Anterior cingulate cortex (tissue), 58 donors: ENCODE results near the gene FASN.

Experiments used
- DNase-seq, 58 donors: peaks; one replicate each; lab custom pipeline; 2025; lab: John Stamatoyannopoulos, UW

The FASN gene

GRCh38 chr17:82090549-82091263, 7.3 kb downstream of the FASN start:
- DNase-seq = no peak

GRCh38 chr17:82089723-82090548, 8.1 kb downstream of the FASN start:
- no peak for DNase-seq

DNA sequence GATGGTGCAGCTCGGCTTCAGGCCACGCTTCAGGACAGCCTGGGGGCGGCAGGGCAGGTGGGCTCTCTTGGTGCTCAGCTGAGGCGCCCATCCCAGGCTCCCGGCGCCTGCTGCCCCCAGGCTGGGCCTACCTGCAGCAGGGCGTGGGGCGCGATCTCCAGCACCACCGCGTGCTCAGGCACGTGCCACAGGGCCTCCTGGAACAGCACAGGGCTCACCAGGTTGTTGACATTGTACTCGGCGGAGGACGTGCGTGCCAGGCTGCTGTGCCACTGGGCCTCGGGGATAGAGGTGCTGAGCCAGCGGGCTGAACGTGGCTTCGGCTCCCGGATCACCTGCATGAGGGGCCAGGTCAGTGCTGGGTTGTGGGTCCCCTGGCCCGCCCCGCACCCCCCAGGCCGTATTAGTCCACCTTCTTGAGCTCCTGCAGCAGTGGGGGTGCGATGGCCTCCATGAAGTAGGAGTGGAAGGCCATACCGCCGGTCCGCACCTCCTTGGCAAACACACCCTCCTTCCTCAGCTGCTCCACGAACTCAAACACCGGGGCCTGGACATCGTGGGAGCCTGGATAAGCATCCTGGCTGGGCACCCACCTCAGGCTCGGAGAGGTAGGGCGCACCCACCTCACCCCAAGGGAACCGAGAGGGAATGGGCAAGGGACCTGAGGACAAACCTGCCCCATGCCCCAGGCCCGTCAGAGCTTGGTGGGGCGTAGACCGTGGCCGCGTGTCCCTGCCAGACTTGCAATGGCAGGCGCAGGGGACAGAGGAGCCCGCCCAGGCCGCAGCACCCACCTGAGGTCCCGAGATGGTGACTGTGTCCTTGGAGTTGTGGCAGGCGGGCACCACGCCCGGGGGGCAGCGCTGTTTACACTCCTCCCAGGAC, 9.0 kb downstream of the FASN start:
- DNase-seq = no peak

DNA sequence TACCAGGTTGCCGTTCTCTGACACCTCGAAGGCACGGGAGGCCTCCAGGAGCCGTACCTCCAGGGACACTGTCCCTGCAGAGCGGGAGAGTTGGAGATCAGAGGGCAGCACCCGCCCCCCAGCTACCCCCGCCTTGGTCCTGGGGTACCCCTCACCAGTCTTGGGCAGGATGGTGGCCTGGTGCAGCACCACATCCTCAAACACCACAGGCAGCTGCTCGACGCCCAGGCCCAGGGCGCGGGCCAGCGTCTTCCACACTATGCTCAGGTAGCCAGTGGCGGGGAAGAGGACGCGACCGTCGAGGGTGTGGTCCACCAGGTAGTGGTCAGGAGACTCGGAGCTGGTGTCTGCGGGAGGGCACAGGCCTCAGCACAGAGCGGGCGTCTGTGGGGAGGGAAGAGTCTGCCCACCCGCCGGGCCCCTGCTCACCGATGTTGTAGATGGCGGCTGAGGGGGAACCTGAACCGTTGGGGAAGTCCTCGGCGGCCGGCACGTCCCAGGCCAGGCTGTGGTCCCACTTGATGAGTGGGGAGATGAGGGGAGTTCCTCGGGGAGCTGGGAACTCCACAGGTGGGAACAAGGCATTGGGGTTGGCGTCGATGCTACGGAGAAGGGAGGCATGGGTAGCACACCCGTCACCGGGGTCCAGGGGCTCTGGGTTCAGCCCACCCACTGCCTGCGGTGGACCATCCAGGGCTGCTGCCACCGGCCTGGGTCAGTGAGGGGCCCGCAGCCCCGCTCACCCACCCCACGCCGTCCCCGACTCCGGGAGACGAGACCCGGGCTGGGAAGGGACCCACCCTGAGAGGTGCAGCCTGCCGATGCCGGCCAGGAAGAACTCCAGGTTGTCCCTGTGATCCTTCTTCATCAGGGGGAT, 9.8 kb downstream of the FASN start:
- no peak for DNase-seq

- DNase-seq = no peak
These were observed 10.8 kb downstream of the FASN start for GRCh38 chr17:82086941-82087906.

DNA sequence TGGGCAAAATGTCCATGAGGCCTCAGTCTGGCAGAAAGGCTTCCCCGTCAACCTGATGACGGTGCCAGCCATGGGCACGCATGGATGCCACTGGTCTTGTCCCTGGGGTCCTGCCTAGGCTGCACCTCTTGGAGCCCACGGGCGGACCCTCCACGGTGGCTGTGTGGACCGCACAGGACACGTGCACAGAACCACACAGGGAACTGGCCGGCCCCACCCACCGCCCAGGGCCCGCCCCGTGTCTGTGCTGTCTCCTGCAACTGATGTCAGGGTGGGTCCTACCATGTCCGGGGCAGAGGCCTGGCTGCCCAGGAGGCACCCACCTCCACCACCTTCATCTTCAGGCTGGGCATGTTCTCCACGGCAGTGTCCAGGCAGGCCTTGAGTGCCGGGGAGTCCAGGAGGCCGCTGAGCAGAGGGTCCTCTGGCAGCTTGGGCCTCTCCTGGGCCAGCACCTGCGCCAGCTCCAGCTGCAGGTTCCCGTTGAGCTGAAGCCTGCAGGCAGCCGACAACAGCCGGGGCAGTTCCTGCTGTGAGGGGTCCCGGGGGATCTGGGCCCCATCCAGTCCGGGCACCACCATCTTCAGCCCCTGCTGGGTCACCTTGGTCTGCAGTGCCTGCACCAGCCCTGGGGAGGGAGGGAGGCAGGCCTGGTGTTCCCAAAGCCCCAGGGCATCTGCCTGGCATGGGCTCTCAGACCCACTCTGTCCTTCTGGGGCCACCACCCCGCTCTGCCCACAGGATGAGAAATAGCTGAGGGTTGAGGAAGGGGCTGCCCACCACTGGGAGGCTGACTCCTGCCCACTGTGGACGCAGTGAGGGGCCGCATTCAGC, 11.9 kb downstream of the FASN start:
- no peak for DNase-seq

DNA sequence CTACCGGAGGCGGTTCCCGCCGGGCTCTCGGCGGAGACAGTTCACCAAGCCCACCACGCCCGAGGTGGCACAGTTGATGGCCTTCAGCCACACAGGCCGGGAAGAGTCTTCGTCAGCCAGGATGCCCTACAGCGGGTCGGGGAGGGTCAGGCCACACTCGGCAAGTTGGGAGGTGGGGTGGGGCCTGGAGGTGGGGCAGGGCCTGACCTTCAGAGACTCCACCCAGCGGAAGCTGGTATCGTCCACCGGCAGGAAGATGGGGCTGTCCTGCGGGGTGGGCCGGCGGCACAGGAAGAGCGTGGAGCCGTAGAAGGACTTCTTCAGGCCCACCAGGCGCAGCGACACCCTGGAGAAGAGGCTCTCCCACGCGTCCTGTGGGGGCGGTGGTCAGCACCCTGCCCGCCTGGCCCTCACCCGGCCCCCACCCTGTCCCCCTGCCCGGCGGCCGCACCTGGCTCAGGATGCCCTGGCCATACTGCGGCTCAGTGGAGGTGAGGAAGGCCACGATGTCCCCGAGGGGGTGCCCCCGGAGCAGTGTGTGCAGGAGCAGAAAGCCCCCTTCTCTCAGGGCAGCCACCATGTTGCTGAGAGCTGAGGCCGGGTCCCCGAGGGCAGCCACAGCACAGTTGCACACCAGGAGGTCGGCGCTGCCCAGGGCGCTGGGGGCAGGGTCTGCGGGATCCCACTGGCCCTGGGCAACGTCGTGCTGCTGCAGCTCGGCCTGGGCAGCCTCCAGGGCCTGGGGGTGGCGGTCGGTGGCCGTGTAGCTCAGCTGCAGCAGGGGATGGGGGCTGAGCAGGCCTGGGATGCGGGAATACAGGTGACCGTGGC, 12.8 kb downstream of the FASN start:
- no peak for DNase-seq

- no peak for DNase-seq
These were observed 13.5 kb downstream of the FASN start for GRCh38 chr17:82084373-82085030.

DNA sequence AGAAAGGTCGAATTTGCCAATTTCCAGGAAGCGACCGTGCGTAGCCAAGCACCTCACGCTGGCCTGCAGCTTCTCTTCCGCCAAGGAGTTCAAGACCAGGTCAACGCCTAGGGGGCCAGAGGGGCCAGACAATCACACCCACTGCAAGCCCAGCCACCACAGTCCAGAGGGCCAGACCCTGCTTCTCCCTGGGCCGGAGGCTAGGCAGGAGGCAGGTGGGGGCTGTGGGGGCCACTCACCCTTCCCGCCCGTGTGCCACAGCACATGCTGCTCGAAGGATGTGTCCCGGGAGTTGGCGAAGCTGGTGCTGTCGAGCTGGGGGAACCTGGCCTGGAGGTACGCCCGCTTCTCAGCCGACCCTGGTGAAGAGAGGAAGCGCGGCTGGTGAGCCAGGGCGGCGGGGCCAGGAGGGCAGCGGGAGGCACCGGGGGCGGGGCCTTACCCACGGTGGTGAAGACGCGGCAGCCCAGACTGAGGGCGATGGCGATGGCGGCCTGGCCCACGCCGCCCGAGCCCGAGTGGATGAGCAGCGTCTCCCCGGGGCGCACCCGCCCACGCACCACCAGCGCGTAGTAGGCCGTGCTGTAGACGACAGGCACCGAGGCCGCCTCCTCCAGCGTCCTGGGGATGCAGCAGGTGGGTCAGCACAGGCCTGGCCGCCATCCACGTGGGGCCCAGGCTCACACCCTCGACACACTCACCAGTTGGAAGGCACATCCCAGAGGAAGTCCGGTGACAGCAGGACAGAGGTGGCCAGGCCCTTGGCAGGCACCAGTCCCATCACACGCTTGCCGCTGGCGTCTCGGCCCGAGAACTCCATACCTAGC, 14.3 kb downstream of the FASN start:
- no peak for DNase-seq

DNA sequence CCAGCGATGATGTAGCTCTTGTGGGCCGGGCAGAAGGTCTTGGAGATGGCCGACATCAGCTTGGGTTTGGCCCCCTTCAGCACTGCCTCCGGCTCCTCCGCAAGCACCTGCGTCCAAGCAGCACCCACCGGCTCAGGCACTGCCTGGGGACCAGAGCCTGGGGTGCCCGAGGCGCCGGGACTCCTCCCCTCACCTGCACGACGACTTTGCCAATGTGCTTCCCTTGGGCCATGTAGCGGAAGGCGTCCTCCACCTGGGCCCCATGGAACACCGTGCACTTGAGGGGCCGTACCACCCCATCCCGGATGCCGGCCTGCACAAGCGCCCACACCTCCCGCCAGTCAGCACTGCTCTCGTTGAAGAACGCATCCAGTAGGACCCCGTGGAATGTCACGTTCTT, 15.0 kb downstream of the FASN start:
- DNase-seq = no peak

DNA sequence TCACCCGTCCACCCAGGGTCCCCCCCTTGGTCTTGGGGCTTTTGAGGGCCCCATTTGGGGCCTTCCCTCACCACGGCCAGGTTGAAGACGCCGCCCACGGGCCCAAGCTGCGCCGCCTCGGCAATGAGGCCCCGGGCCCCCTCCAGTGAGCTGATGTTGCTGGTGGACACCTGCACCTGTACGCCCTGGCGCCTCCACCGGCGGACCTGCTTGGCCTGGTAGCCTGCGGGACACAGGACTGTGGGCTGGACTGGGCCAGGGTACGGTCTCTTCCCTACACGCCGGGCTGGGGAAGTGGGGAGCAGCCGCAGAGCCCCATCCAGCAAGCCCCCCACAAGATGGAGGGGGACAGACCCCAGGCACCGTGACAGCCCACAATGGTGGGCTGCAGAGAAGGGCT, 15.6 kb downstream of the FASN start:
- DNase-seq = no peak

DNA sequence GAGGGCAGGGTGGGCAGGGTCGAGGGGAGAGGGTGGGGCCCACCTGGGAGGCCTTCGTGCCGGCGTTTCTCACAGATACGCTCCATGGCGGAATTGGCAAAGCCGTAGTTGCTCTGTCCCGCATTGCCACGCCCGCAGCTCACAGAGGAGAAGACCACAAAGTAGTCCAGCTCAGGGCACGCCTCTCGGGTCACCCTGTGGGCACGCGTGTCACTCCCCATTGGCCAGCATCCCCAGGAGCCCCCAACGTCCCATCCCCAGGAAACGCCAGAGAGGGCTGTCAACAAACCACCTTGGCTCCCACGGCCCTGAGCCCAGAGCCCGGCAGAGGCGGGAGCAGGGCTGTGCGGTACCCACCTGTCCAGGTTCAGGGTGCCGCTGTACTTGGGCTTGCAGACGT, 16.1 kb downstream of the FASN start:
- no peak for DNase-seq

GRCh38 chr17:82081546-82081945, 16.5 kb downstream of the FASN start:
- DNase-seq = no peak

- DNase-seq = no peak
These were observed 17.1 kb downstream of the FASN start for GRCh38 chr17:82080789-82081464.
